Neuron (in vitro differentiated cells): ENCODE data around the gene AQP10.
"Not testable (repeated sequence)": the region's sequence is repeated elsewhere in the genome, so short reads cannot be mapped to it uniquely, and the experiment has no call there.

Source experiments
- H2AFZ ChIP-seq: one replicate; pipeline ENCODE4 v1.6.1; 2013; ENCODE audit warnings: low read depth, mild to moderate bottlenecking, inconsistent platforms, low read length, moderate library complexity
- H3K27me3 ChIP-seq: one replicate; pipeline ENCODE4 v1.6.1; 2013; ENCODE audit warnings: low read length; ENCODE audit not compliant: insufficient read depth
- H3K36me3 ChIP-seq: one replicate; pipeline ENCODE4 v1.6.1; 2013; ENCODE audit warnings: low read length; ENCODE audit not compliant: insufficient read depth
- H3K4me1 ChIP-seq: one replicate; pipeline ENCODE4 v1.6.1; 2013; ENCODE audit warnings: low read length; ENCODE audit not compliant: insufficient read depth
- H3K4me3 ChIP-seq: 2 replicates; pipeline ENCODE4 v1.5.1; 2013; ENCODE audit warnings: mild to moderate bottlenecking, low read length, moderate library complexity
- H3K9me3 ChIP-seq: one replicate; pipeline ENCODE4 v1.6.1; 2013; ENCODE audit warnings: low read length

The AQP10 gene

DNA sequence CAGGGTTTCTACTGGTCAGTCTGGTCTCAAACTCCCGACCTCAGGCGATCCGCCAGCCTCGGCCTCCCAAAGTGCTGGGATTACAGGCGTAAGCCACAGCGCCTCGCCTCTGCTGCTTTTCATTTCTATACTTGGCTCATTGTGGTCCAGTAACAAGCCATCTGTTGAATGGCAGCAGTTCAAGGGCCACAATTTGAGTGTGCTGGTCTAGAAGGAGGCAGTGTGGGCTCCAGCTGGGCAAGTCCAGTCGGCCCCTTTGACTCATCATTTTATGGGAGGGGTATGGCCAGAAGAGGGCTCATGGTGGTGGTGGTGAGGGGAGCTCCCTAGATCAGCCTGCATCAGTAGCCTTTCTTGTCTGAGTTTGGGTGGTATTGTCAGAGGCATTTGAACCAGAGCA, 37.6 kb downstream of the AQP10 start:
- H2AFZ ChIP-seq = no peak overlapping the region
- H3K9me3 ChIP-seq = no peaks in the 10 kb centered on the region
- H3K4me3 ChIP-seq = no peak overlapping the region
- no peaks in the 10 kb centered on the region for H3K36me3 ChIP-seq
- peaks cover 7% of the 10 kb centered on the region for H3K4me1 ChIP-seq
- no peaks in the 10 kb centered on the region for H3K27me3 ChIP-seq

DNA sequence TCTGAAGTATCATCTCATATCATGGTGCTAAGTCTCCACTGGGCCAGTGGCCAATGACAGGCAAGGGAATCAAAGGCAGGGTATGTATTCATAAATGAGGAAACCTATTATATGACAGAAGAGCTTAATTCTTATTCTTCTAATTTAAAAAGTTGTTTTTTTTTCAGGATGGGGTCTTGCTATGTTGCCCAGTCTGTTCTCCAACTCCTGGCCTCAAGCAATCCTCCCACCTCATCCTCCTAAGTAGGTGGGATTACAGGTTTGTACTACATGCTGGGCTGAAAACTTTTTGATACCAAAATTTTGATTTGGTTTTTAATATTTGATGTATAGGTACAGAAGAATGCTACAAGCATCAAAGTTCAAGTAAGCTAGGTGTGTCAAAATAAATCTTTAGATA, 39.4 kb downstream of the AQP10 start:
- no peak overlapping the region for H2AFZ ChIP-seq
- H3K27me3 ChIP-seq = no peaks in the 10 kb centered on the region
- H3K4me1 ChIP-seq = no peaks in the 10 kb centered on the region
- H3K9me3 ChIP-seq = no peaks in the 10 kb centered on the region
- H3K4me3 ChIP-seq = no peak overlapping the region
- H3K36me3 ChIP-seq = no peaks in the 10 kb centered on the region

- not testable (repeated sequence) for H3K36me3 ChIP-seq, H3K4me3 ChIP-seq, H3K4me1 ChIP-seq, H2AFZ ChIP-seq, H3K27me3 ChIP-seq, H3K9me3 ChIP-seq
These were observed 40.0 kb downstream of the AQP10 start for GRCh38 chr1:154360881-154361280.

- Histone ChIP-seq H2AFZ (no peak overlapping the region), H3K27me3 (no peaks in the 10 kb centered on the region), H3K4me1 (no peaks in the 10 kb centered on the region), H3K36me3 (no peaks in the 10 kb centered on the region), H3K9me3 (no peaks in the 10 kb centered on the region), H3K4me3 (no peak overlapping the region)
These were observed 40.5 kb downstream of the AQP10 start for GRCh38 chr1:154361357-154361756.

- Histone ChIP-seq H3K4me1 (no peaks in the 10 kb centered on the region), H2AFZ (no peak overlapping the region), H3K36me3 (no peaks in the 10 kb centered on the region), H3K4me3 (no peak overlapping the region), H3K9me3 (no peaks in the 10 kb centered on the region), H3K27me3 (no peaks in the 10 kb centered on the region)
These were observed 50.5 kb downstream of the AQP10 start for GRCh38 chr1:154371436-154371835.

DNA sequence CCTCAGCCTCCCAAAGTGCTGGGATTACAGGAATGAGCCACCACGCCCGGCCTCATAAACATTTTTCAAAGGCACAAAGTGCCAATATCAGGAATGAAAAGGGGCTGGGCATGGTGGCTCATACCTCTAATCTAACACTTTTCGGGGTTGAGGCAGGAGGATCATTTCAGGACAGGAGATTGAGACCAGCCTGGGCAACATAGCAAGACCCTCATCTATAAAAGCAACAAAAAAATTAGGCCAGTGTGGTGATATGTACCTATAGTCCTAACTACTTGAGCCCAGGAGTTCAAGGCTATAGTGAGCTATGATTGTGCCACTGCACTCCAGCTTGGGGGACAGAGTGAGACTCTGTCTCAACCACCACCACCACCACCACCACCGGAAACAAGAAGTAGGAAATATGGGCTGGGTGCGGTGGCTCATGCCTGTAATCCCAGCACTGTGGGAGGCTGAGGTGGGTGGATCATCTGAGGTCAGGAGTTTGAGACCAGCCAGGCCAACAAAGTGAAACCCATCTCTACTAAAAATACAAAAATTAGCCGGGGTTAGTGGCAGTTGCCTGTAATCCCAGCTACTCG, 53.0 kb downstream of the AQP10 start:
- not testable (repeated sequence) for H3K9me3 ChIP-seq, H3K4me3 ChIP-seq, H3K36me3 ChIP-seq, H2AFZ ChIP-seq, H3K4me1 ChIP-seq, H3K27me3 ChIP-seq
